Body of pancreas (tissue), 4 donors: ENCODE results near the gene PDXP.

Experiments
- POLR2A ChIP-seq, 3 donors: fragments of 450-650 bp; IDR thresholded peaks; one replicate each; pipeline ENCODE4 v1.6.1; 2016; ENCODE audit warnings: antibody characterized with exemption in 3 of 3, mild to moderate bottlenecking in 2 of 3
- TF ChIP-seq, protein P1 (sequence below), 7 experiments: fragments of 450-650 bp in 4 of 7; fragments of 200-600 bp in 3 of 7; sonication (generic) in 3 of 7; IDR thresholded peaks; one replicate each; pipeline ENCODE4 v1.5.1; 2016 to 2019; ENCODE audit warnings: antibody characterized with exemption in 7 of 7

DNA sequence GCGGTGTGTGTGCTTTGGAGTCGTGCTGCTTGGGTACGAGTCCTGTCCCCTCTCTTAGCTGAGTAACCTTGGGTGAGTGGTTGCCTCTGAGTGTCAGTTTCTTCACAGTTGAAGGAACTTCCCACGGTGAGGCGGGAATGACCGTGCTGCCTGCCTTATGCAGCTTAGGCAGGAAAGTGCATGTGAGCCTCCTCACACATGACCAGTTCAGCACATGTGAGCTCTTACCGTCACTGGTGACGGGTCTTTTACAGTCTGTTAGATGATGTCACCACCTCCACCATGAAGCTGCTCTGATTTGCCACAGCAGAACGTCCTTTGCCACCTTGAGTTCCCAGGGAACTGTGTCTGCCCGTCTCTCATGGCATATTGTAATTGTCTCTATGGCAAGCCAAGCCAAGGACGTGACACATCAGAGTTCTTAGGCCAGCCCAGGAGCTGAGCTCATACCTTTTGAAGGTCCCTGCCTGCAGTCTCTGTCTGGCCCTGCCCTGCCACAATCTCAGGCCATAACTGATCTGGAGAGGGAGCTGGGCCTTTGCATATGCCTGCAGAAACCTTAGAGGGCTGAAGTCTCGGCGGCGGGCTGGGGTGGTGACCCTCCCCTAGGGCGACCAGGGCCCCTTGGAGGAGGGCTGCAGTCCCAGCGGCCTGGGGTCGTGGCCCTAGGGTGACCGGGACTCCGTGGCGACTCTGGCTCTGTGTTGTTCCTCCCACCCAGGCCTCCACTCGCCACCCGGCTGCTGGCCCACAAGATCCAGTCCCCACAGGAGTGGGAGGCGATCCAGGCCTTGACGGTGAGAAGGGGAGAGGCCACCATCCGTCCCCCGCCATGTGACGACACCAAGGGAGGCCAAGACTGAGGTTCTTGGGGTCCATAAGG is 42.1 kb upstream of the PDXP start:
- TF ChIP-seq, protein P1, sequence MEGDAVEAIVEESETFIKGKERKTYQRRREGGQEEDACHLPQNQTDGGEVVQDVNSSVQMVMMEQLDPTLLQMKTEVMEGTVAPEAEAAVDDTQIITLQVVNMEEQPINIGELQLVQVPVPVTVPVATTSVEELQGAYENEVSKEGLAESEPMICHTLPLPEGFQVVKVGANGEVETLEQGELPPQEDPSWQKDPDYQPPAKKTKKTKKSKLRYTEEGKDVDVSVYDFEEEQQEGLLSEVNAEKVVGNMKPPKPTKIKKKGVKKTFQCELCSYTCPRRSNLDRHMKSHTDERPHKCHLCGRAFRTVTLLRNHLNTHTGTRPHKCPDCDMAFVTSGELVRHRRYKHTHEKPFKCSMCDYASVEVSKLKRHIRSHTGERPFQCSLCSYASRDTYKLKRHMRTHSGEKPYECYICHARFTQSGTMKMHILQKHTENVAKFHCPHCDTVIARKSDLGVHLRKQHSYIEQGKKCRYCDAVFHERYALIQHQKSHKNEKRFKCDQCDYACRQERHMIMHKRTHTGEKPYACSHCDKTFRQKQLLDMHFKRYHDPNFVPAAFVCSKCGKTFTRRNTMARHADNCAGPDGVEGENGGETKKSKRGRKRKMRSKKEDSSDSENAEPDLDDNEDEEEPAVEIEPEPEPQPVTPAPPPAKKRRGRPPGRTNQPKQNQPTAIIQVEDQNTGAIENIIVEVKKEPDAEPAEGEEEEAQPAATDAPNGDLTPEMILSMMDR (IDR thresholded peaks at IDR 0.05): no peak
- TF ChIP-seq POLR2A (IDR thresholded peaks at IDR 0.05): no peak
